Neural progenitor cell (in vitro differentiated cells): ENCODE data around the gene SLC16A5. TPM values are rescaled to one million over a fixed set of nuclear protein-coding genes. Genes with fewer than 3 reads are reported as not detected.

Experiments
- DNase-seq: peaks from one replicate; pipeline ENCODE4 v3.0.0-alpha.2; 2016; ENCODE audit warnings: low spot score
- H2AFZ ChIP-seq: fragments of 200-600 bp; sonication (generic); replicated peaks from 2 replicates; pipeline ENCODE4 v1.6.1; 2016; ENCODE audit warnings: antibody characterized with exemption
- H3F3A ChIP-seq: fragments of 200-600 bp; sonication (generic); 2 replicates; pipeline ENCODE4 v1.6.1; 2016; ENCODE audit warnings: antibody characterized with exemption, low read depth
- H3K27ac ChIP-seq: fragments of 200-600 bp; sonication (generic); 2 replicates; pipeline ENCODE4 v1.5.1; 2016; ENCODE audit warnings: mild to moderate bottlenecking
- H3K27me3 ChIP-seq: fragments of 200-600 bp; sonication (generic); 2 replicates; pipeline ENCODE4 v1.6.1; 2016; ENCODE audit warnings: mild to moderate bottlenecking, moderate library complexity
- H3K36me3 ChIP-seq: fragments of 200-600 bp; sonication (generic); 2 replicates; pipeline ENCODE4 v1.5.1; 2016
- H3K4me1 ChIP-seq: fragments of 200-600 bp; sonication (generic); 2 replicates; pipeline ENCODE4 v1.6.1; 2016; ENCODE audit warnings: mixed run types
- H3K4me2 ChIP-seq: fragments of 200-600 bp; sonication (generic); 2 replicates; pipeline ENCODE4 v1.6.1; 2016
- H3K4me3 ChIP-seq: fragments of 200-600 bp; sonication (generic); 2 replicates; pipeline ENCODE4 v1.5.1; 2016
- H3K79me2 ChIP-seq: fragments of 200-600 bp; sonication (generic); 2 replicates; pipeline ENCODE4 v1.6.1; 2016; ENCODE audit warnings: low read depth
- H3K9ac ChIP-seq: fragments of 200-600 bp; sonication (generic); 2 replicates; pipeline ENCODE4 v1.6.1; 2016
- H3K9me3 ChIP-seq: fragments of 200-600 bp; sonication (generic); 2 replicates; pipeline ENCODE4 v1.5.1; 2016; ENCODE audit warnings: low read depth
- H4K20me1 ChIP-seq: fragments of 200-600 bp; sonication (generic); 2 replicates; pipeline ENCODE4 v1.6.1; 2016; ENCODE audit warnings: low read depth
- H3K27ac Mint-ChIP-seq: 3 replicates; pipeline ENCODE4 v1.8.0; 2021; ENCODE audit warnings: mixed read lengths
- H3K27me3 Mint-ChIP-seq: 2 replicates; pipeline ENCODE4 v1.8.0; 2022; ENCODE audit warnings: low read depth, mild to moderate bottlenecking, inconsistent platforms, moderate library complexity, mixed read lengths; ENCODE audit not compliant: insufficient read depth
- H3K36me3 Mint-ChIP-seq: 3 replicates; pipeline ENCODE4 v1.8.0; 2021; ENCODE audit warnings: mixed read lengths
- H3K4me1 Mint-ChIP-seq: 3 replicates; pipeline ENCODE4 v1.8.0; 2021; ENCODE audit warnings: mixed read lengths
- H3K4me3 Mint-ChIP-seq: 3 replicates; pipeline ENCODE4 v1.8.0; 2021; ENCODE audit warnings: mild to moderate bottlenecking, moderate library complexity, mixed read lengths
- H3K9me3 Mint-ChIP-seq: 3 replicates; pipeline ENCODE4 v1.8.0; 2020; ENCODE audit warnings: mixed read lengths
- EZH2 ChIP-seq: fragments of 200-600 bp; sonication (generic); IDR thresholded peaks from 2 replicates; pipeline ENCODE4 v1.6.1; 2017; ENCODE audit warnings: antibody characterized with exemption, mild to moderate bottlenecking, moderate library complexity
- EZH2phosphoT487 ChIP-seq: fragments of 200-600 bp; sonication (generic); IDR thresholded peaks from 2 replicates; pipeline ENCODE4 v1.6.1; 2017; ENCODE audit warnings: antibody characterized with exemption
- total RNA-seq: library from RNA; depleted of rRNA; stranded (reverse); fragments of >200 nt; gene quantifications from 2 replicates; pipeline ENCODE4 v1.2.3, GENCODE V29; 2015; ENCODE audit warnings: low replicate concordance
- TF ChIP-seq, protein P1 (sequence below): fragments of 200-600 bp; sonication (generic); IDR thresholded peaks from 2 replicates; pipeline ENCODE4 v1.5.1; 2017; ENCODE audit warnings: antibody characterized with exemption, mild to moderate bottlenecking

The SLC16A5 gene
- total RNA-seq, 1 donor from 2014 or later: 3.4 TPM

DNA sequence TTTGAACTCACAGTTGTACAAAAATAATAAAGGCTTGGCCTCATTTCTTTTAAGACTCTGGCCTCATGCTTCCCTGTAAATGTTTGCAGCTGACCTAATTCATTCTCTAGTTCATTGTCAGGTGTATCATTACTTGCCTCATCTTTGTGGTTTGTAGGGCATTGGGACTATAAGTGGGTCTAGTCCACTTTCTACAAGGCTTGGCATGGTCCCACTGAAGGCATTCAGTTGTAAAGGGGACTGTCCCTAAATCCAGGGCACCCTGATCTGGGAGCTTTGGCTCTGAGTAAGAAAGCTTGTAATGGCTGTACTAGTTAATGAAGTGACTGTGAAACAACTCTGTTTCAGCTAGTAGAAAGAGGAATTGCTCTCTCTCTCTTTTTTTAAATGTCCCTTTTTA is 38.0 kb upstream of the SLC16A5 start:
- peaks cover 15% of the 10 kb centered on the region for H3K4me1 ChIP-seq
- no peak overlapping the region for H3K4me3 ChIP-seq
- TF ChIP-seq, protein P1, sequence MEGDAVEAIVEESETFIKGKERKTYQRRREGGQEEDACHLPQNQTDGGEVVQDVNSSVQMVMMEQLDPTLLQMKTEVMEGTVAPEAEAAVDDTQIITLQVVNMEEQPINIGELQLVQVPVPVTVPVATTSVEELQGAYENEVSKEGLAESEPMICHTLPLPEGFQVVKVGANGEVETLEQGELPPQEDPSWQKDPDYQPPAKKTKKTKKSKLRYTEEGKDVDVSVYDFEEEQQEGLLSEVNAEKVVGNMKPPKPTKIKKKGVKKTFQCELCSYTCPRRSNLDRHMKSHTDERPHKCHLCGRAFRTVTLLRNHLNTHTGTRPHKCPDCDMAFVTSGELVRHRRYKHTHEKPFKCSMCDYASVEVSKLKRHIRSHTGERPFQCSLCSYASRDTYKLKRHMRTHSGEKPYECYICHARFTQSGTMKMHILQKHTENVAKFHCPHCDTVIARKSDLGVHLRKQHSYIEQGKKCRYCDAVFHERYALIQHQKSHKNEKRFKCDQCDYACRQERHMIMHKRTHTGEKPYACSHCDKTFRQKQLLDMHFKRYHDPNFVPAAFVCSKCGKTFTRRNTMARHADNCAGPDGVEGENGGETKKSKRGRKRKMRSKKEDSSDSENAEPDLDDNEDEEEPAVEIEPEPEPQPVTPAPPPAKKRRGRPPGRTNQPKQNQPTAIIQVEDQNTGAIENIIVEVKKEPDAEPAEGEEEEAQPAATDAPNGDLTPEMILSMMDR: no peak
- TF ChIP-seq EZH2 (no peak), EZH2phosphoT487 (no peak)
- H4K20me1 ChIP-seq: peaks cover 21% of the 10 kb centered on the region
- no peaks in the 10 kb centered on the region for H3K9me3 ChIP-seq
- Mint-ChIP-seq H3K27ac (no peak overlapping the region), H3K4me3 (no peak overlapping the region), H3K4me1 (peaks cover 33% of the 10 kb centered on the region), H3K9me3 (no peaks in the 10 kb centered on the region), H3K36me3 (peaks cover 22% of the 10 kb centered on the region), H3K27me3 (peaks cover 5% of the 10 kb centered on the region)
- H3K9ac ChIP-seq: no peak overlapping the region
- H3K79me2 ChIP-seq: peaks cover 59% of the 10 kb centered on the region
- no peak overlapping the region for H3K4me2 ChIP-seq
- no peaks in the 10 kb centered on the region for H3K27me3 ChIP-seq
- H3F3A ChIP-seq: peaks cover 8% of the 10 kb centered on the region
- H3K27ac ChIP-seq: no peak overlapping the region
- peaks cover 13% of the 10 kb centered on the region for H3K36me3 ChIP-seq
- no peak for DNase-seq
- no peak overlapping the region for H2AFZ ChIP-seq

DNA sequence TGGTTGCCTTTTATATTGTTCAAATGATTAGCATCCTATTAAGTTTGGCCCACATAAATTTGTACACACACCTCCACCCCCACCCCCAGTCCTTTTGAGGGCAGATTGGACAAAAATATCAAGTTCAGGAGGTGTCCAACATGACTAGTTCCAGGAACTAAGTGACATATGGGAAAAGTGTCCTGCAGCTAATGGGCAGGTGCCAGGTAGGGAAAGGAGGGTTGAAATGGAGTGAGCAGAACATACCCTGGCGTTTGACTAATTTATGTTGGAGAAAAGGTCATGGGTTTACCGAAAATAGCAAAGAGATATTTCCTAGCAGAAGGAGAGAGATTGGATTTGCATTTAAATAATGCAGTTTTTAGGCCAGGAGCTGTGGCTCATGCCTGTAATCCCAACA is 35.8 kb upstream of the SLC16A5 start:
- H3K4me3 ChIP-seq: no peak overlapping the region
- H3K9ac ChIP-seq: no peak overlapping the region
- Mint-ChIP-seq H3K27ac (no peak overlapping the region), H3K4me3 (no peak overlapping the region), H3K9me3 (no peaks in the 10 kb centered on the region), H3K36me3 (peaks cover 26% of the 10 kb centered on the region), H3K4me1 (peaks cover 19% of the 10 kb centered on the region), H3K27me3 (peaks cover 2% of the 10 kb centered on the region)
- peaks cover 9% of the 10 kb centered on the region for H3K4me1 ChIP-seq
- no peaks in the 10 kb centered on the region for H3K9me3 ChIP-seq
- H3K79me2 ChIP-seq: peaks cover 60% of the 10 kb centered on the region
- H3K4me2 ChIP-seq: no peak overlapping the region
- no peak overlapping the region for H3K27ac ChIP-seq
- H3K36me3 ChIP-seq: peaks cover 13% of the 10 kb centered on the region
- no peak overlapping the region for H2AFZ ChIP-seq
- no peak for DNase-seq
- H4K20me1 ChIP-seq: peaks cover 14% of the 10 kb centered on the region
- TF ChIP-seq EZH2 (no peak), EZH2phosphoT487 (no peak)
- TF ChIP-seq, protein P1: no peak
- H3K27me3 ChIP-seq: no peaks in the 10 kb centered on the region
- H3F3A ChIP-seq: no peaks in the 10 kb centered on the region

DNA sequence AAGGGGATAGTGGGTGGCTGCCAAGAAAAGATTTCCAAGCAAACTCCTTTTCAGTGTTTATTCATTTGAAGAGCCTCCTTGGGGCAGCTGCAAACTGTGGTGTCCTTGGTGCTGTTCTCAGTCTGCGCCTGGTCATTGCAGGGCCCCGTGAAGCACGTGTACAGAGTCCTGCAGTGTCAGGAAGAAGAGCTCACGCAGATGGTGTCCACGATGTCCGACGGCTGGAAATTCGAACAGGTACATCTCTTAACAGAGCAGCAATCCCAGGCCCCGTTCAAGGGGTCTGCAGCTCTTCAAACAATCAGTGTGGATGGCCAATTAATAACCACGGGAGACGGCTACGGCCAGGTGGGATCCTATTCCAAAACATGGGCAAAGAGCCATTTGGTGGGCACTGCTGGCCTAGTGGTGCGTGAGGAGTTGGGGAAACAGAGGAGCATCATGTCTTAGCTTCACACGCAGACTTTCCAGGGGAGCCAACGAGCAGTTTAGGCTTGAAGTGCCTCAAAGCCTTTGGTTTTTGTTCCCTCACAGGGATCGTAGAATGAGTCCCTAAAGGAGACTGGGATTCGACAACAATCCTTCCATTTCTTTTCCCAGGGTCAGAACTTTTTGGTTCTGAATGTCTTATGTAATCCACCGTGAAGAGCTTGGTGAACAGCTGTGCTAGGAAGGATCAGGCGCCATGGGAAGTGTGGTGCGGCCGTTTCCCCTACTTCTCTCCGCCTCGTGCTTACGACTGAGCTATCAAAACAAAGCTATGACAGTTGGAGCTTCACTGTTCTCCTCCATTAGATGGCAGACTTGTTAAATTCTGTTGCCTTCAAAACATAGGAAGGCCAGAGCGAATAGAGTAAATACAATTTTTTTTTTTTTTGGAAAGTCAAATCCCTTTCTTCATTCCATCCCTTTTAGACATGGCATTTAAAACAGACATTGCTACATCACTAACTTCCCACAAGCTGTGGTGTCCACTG is 28.1 kb upstream of the SLC16A5 start:
- no peak for DNase-seq
- H3K36me3 ChIP-seq: no peaks in the 10 kb centered on the region
- H3K9ac ChIP-seq: no peak overlapping the region
- no peaks in the 10 kb centered on the region for H3K9me3 ChIP-seq
- no peak overlapping the region for H3K4me2 ChIP-seq
- H3K79me2 ChIP-seq: peaks cover 24% of the 10 kb centered on the region
- no peak overlapping the region for H3K27ac ChIP-seq
- H3K9me3 Mint-ChIP-seq: no peaks in the 10 kb centered on the region
- peaks cover 12% of the 10 kb centered on the region for H4K20me1 ChIP-seq
- no peaks in the 10 kb centered on the region for H3K4me1 Mint-ChIP-seq
- H3F3A ChIP-seq: peaks cover 5% of the 10 kb centered on the region
- no peaks in the 10 kb centered on the region for H3K4me1 ChIP-seq
- no peaks in the 10 kb centered on the region for H3K27me3 ChIP-seq
- TF ChIP-seq, protein P1: peak; percentile 26
- TF ChIP-seq EZH2phosphoT487: no peak
- H3K4me3 Mint-ChIP-seq: no peak overlapping the region
- H2AFZ ChIP-seq: no peak overlapping the region
- no peak overlapping the region for H3K4me3 ChIP-seq
- H3K27ac Mint-ChIP-seq: no peak overlapping the region
- H3K36me3 Mint-ChIP-seq: peaks cover 33% of the 10 kb centered on the region
- peaks cover 6% of the 10 kb centered on the region for H3K27me3 Mint-ChIP-seq
